ENCODE measurements around the gene NSUN2.

DNA sequence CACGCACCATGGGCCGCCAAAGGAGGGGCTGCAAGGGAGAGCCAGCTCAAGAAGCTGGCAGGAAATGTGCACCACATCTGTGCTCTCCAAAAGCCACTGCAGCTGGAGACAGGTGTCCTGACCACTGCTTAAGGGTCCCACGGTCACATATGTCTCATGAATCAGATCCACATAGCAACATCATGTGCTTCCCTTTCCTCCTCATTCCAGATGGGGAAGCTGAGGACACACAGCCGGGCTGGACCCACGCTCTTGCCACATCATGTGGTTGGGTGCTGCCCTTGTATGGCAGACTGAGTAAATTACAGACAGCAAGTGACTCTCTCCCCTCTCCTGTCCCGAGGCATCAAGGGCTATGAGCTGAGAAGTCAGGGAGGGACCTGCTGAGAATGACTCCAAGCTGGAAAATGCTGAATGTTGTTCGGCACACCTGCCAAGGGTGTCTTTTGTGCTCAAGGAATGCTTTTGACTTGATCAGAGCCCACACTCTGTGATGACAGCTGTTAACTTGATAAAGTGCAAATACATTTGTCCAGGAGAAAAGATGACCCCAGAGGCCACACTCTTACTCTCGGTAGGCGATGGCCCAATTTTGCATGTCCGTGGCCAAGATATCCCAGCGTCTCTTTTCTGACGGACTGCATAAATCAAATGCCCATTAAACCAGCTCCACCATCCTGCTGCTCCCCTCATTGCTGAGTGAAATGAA lies 58.2 kb downstream of the NSUN2 start:
- TF ChIP-seq POLR2A (IDR thresholded peaks at IDR 0.05; ENCODE audit: low read depth, low read length) (no peak), POLR2AphosphoS5 (IDR thresholded peaks at IDR 0.05; ENCODE audit: low read depth, low read length) (no peak)
